ENCODE data around the gene CACNA1C.

CACNA1C gene

GRCh38 chr12:2212537-2212936 lies 159.8 kb downstream of the CACNA1C start:
- DNase-seq: no peak

GRCh38 chr12:2212971-2213869 lies 160.4 kb downstream of the CACNA1C start:
- DNase-seq: no peak

DNA sequence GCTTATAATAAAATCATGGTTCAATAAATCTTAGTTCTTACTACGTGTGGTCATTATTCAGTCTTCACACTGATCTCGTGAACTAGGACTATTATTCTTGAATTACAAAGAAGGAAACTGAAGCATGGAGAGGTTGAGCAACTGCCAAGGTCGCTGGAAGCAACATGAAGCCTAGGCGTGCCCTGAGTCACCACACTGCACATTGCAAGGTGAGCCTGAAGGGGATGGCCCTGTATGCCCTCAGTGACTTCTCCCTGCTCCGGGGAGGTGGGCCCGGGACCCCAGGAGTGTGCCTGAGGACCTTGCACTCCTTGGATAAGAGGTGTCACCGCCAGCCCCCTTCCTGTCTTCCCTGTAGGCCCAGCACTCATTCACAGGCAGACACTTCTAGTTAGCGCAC lies 161.6 kb downstream of the CACNA1C start:
- no peak for DNase-seq

- DNase-seq: no peak
These were observed 163.1 kb downstream of the CACNA1C start for GRCh38 chr12:2215709-2216560.

GRCh38 chr12:2218706-2219105 lies 165.9 kb downstream of the CACNA1C start:
- DNase-seq: no peak

- DNase-seq: no peak
These were observed 168.3 kb downstream of the CACNA1C start for GRCh38 chr12:2221030-2221621.

- no peak for DNase-seq
These were observed 169.9 kb downstream of the CACNA1C start for GRCh38 chr12:2222691-2223090.

- no peak for DNase-seq
These were observed 172.2 kb downstream of the CACNA1C start for GRCh38 chr12:2224961-2225360.

DNA sequence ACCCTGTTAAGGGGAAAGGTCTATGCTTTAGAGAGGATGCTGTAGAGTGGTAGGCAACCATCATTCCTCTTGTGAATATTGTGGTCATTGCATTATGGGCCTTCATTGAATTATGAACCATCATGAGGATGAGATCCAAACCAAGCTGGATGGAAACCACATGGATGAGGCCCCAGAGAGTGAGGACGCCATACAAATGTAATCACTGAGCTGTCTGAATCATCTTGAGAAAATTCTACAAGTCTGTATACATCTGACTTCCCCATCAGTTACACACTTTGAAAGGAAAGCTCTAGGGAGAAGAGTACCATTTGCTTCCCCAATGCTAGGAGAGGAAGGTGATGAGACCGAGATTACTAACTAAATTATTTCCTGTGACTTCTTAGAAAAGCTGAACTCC lies 172.9 kb downstream of the CACNA1C start:
- DNase-seq: no peak

- no peak for DNase-seq
These were observed 173.9 kb downstream of the CACNA1C start for GRCh38 chr12:2226641-2227040.

GRCh38 chr12:2227360-2227759 lies 174.6 kb downstream of the CACNA1C start:
- DNase-seq: no peak

DNA sequence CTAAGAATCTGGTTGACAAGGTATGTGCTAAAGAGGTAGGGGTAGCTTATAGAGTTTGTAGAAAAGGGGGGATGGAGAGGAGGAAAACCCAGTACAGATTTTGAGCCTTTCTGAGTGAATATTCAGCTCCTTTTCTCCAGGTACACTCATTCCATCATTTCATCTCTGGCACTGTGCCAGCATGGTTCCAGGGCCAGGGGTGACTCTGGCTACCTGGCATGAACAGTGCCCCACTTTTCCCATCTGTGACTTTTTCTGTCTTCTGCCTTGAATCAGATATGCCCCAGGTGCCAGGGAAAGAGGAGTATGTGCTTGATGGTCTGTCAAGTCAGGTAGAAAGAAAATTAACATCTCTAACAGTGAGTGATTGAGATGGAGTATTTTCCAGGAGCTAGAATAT lies 175.7 kb downstream of the CACNA1C start:
- no peak for DNase-seq

DNA sequence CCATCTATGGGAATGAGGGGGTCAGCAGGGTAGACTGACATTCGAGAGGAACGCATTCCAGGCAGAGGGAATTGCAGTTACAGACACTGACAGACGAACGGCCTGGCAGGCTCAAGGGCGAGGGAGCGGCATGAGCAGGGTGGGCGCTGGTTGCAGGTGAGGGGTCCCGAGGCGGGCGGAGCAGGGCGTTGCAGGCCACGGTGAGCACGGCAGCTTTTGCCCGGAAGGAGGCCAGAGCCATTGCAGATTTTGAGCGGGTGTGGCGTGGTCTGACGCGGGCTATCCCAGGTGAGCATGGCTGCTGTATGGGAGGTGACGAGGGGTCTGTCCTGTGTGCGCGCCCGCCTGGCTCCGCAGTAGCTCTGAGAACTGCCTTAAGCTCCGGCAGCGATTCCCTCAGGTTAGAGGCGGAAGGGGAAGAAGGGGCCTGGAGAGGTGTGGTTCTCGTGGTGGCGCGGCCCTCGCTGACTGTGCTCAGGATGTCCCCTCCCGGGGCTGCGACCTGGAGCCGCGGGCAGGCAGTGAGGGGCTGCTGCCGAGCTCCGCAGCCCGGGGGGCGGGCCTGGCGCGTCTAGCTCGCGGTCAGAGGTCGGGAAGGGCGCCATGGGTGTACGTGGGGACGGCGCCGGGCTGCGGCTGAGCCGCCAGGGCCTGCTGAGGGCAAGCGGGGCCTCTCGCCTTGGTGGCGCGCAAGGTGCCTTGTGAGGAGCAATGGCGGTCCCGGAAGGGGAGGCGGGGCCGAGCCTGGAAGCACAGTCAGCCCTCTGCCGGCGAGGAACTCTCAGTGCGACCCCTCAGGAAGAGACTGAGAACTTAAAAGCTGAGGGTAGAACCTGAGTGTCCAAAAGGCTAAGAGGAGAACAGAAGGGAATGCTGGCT lies 177.1 kb downstream of the CACNA1C start:
- DNase-seq: no peak

- DNase-seq: no peak
These were observed 178.3 kb downstream of the CACNA1C start for GRCh38 chr12:2231011-2231595.

DNA sequence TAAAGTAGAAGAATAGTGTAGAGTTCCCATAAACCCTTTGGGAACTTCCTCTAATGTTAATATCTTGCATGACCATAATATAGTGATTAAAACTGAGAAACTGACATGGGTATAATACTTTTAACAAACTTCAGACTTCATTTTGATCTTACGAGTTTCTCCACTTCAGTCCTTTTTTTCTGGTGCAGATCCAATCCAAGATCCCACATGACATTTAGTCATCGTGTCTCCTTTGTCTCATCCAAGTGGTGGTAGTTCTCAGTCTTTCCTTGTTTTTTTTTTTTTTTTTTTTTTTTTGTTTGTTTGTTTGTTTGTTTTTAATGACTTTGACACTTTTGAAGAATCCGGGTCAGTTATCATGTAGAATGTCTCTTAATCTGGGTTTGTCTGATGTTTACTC lies 179.2 kb downstream of the CACNA1C start:
- DNase-seq: no peak

DNA sequence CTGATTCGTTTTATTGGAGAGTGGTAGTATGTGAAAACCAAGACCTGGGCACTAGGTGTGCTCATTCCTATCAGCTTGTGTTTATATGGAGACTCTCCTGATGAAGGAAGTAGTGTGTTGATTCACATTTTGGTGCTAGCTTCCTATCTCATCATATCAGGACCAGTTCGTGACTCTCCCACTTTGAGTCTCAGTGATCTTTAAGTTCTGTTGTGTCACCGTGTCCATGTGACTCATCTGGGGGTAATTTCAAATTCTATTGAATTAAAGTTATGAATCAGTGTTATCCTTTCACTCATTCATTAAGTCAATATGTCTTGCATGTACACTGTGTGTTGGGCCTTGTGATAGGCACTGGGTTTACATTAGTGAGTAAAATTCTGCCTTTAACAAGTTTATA lies 180.2 kb downstream of the CACNA1C start:
- DNase-seq: no peak

DNA sequence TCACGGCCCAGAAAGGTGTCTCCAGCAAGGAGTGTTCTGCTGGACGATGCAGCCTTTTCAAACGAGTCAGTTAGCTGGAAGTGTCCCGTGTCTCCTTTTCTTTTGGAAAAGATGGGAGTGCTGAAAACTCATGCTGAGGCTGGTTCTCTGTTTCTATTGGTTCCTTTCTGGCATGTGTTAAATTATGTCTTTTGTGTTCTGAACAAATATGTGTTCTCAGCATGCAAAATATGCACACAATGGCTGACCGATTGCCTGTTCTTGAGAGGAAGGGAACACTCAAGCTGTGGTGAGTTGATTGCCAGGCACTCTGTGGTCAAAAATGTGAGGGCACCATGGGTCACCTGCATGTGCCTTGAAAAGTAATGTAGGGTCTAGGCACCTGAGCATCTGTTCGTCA lies 181.3 kb downstream of the CACNA1C start:
- no peak for DNase-seq

DNA sequence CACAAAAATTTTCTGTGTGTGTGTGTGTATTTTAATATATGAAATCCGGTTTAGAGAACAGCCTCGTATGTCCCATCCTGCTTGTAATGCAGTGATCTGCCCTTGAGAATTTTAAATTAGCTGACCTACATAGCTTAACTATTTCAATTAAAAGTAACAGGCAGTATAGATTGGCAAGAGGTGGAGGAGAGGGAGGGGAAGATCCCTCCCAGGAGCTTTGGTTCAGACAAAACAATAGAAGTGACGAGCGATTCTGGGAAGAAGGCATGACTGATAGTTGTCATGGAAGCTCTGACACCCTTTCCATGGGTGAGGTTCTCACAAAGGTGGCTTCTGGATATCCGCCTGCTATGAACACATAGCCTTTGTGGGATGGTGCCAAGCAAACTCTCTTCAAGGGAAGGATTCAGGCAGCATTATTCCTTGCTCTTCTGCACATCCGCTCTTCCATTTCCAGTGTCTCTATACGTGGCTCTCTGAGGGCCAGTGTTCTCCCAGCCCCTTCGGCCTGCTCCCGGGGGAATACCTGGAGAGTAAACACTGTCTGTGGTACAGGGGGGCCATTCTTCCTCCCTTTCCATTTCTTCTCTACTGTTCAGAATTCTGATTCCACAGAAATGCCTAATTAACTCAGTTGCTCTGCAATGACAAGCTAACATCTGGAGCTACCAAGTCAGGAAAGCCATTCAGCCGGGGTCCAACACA lies 182.0 kb downstream of the CACNA1C start:
- no peak for DNase-seq

DNA sequence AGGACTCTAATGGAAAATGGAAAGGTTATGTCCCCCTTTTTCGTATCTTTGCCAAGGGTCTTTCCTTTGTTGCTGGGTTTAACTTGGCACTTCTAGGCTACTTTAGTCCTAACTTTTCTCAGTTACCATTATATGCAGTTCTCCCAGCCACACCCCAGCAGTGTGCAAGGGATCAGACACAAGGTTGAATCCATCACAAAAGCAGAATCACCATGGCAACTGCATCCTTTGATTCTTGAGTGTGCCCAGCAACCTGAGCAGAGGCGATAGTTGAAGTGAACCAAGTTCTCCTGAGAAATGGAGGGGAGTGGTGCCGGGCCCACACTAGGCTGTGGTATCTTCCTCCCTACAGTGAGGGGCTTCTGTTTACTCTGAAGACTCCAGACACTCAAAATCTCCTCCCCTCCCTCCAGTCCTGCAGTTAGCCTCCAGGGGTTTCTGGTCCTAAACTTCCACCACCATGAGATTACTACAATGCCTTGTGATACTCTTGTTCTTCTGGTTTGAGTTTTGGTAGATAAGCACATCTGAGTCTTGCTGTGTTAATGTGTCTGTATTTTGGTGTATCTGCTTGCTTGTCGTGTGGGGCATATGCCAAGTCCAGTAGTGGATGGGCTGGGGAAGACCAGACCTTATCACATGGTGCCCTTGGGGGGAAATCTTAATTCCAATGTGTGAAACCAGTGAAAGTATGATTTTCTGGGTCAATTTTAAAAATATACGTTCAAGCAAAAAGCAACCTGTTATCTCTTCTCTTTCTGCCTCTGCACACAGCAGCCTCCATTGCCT lies 183.9 kb downstream of the CACNA1C start:
- no peak for DNase-seq

- no peak for DNase-seq
These were observed 185.3 kb downstream of the CACNA1C start for GRCh38 chr12:2238111-2238510.

All from activated T-cell treated with anti-CD3 and anti-CD28 coated beads for 4 hours (primary cell).